ENCODE data around the gene ADD2. TPM values are rescaled to one million over a fixed set of nuclear protein-coding genes. Genes with fewer than 3 reads are reported as not detected.

Gene ADD2
- 23.1 to 29.2 TPM (median 25.3 TPM) in 5 replicates for total RNA-seq (2022; extraction: Qiagen RNA extraction; ENCODE audit: low read depth)

GRCh38 chr2:70767699-70768589, at the start of gene ADD2:
Gene ADD2 (minus strand): TSS chr2:70768200. CDS start chr2:70706408, 61,792 bp downstream.

GRCh38 chr2:70790136-70790828, 22.3 kb upstream of the ADD2 start, which contains the start of gene FIGLA:
Gene FIGLA (minus strand): TSS chr2:70790643. CDS start chr2:70790638, 5 bp downstream.

Other genes starting within 250 kb of the ADD2 start
- 7.4 to 9.5 TPM (median 8.6 TPM) in 5 replicates for gene TGFA, start 214.4 kb downstream of the ADD2 start, total RNA-seq (2022; extraction: Qiagen RNA extraction; ENCODE audit: low read depth)
- gene FIGLA, start 22.4 kb upstream of the ADD2 start, total RNA-seq (2022; extraction: Qiagen RNA extraction; ENCODE audit: low read depth) = not detected in 5 replicates
- gene CLEC4F, start 52.4 kb upstream of the ADD2 start, total RNA-seq (2022; extraction: Qiagen RNA extraction; ENCODE audit: low read depth) = not detected in 5 replicates
- gene CD207, start 67.6 kb upstream of the ADD2 start, total RNA-seq (2022; extraction: Qiagen RNA extraction; ENCODE audit: low read depth) = not detected in 5 replicates
- gene VAX2, start 132.4 kb upstream of the ADD2 start, total RNA-seq (2022; extraction: Qiagen RNA extraction; ENCODE audit: low read depth) = 3.1 to 5.6 TPM (median 4.6 TPM) in 5 replicates
- gene ATP6V1B1, start 167.7 kb upstream of the ADD2 start, total RNA-seq (2022; extraction: Qiagen RNA extraction; ENCODE audit: low read depth) = 1.6 to 3.8 TPM (median 1.8 TPM) in 5 replicates
- gene ANKRD53, start 210.4 kb upstream of the ADD2 start, total RNA-seq (2022; extraction: Qiagen RNA extraction; ENCODE audit: low read depth) = 0.06 to 0.34 TPM (median 0.07 TPM) in 3 of 5 replicates, not detected in the others
- 82.7 to 91.3 TPM (median 87.3 TPM) in 5 replicates for gene TEX261, start 226.7 kb upstream of the ADD2 start, total RNA-seq (2022; extraction: Qiagen RNA extraction; ENCODE audit: low read depth)

All from A549 treated with DMSO at 1 μM for 4 hours (cell line).